Measurements from ENCODE around the gene MAGI1. TPM values are rescaled to one million over a fixed set of nuclear protein-coding genes. Genes with fewer than 3 reads are reported as not detected.

The MAGI1 gene
- total RNA-seq, 5 donors from 2014 or later (not counting 1 experiment from before 2014, with no cell fraction given): 0.23 to 0.63 (median 0.29) TPM

GRCh38 chr3:65958216-65958615, 80.5 kb downstream of the MAGI1 start:
- H3K4me1 ChIP-seq (ENCODE audit: control insufficient read depth in 1 of 2, extremely low read depth in 1 of 2, insufficient read depth in 2 of 2, low read length in 2 of 2): no peaks in the 10 kb centered on the region
- Mint-ChIP-seq H3K36me3 (no peaks in the 10 kb centered on the region), H3K9me3 (peaks cover 0 to 5% (median 3%) of the 10 kb centered on the region in 3 donors), H3K27ac (no peak overlapping the region), H3K27me3 (peaks cover 0 to 4% of the 10 kb centered on the region in 2 donors), H3K4me1 (no peaks in the 10 kb centered on the region), H3K4me3 (no peak overlapping the region)
- ATAC-seq (replicated peaks in 1 of 4) (no peak), DNase-seq (no peak)
- no peak overlapping the region for H3K4me3 ChIP-seq (ENCODE audit: control insufficient read depth in 1 of 2, extremely low read depth in 1 of 2, low read length in 1 of 2)
- CTCF ChIA-PET: no interaction called here
- POLR2A ChIA-PET: no interaction called here
- H3K36me3 ChIP-seq (ENCODE audit: control insufficient read depth in 2 of 2, extremely low read depth in 1 of 2, insufficient read depth in 1 of 2, low read length in 1 of 2): no peaks in the 10 kb centered on the region
- 81% methylated on average over 2 of the region's 2 CpGs for WGBS (ENCODE audit: insufficient coverage)
- no peak overlapping the region for H3K27ac ChIP-seq (ENCODE audit: low read length)
- no peaks in the 10 kb centered on the region for H3K9me3 ChIP-seq
- H3K27me3 ChIP-seq (replicated peaks in 1 of 2; ENCODE audit: control insufficient read depth in 2 of 2, extremely low read depth in 1 of 2, insufficient read depth in 2 of 2, low read length in 1 of 2): no peaks in the 10 kb centered on the region

GRCh38 chr3:65955792-65956477, 82.8 kb downstream of the MAGI1 start:
- H3K36me3 Mint-ChIP-seq: no peaks in the 10 kb centered on the region
- H3K4me1 ChIP-seq (ENCODE audit: control insufficient read depth in 1 of 2, extremely low read depth in 1 of 2, insufficient read depth in 2 of 2, low read length in 2 of 2): no peaks in the 10 kb centered on the region
- ChIA-PET CTCF (no interaction called here), POLR2A (no interaction called here)
- peaks cover 3 to 5% (median 3%) of the 10 kb centered on the region in 3 donors for H3K9me3 Mint-ChIP-seq
- ATAC-seq (replicated peaks in 1 of 4) (no peak), DNase-seq (no peak)
- H3K4me1 Mint-ChIP-seq: no peaks in the 10 kb centered on the region
- no peak overlapping the region for H3K4me3 Mint-ChIP-seq
- H3K27ac ChIP-seq (ENCODE audit: low read length): no peak overlapping the region
- H3K9me3 ChIP-seq: no peaks in the 10 kb centered on the region
- WGBS (ENCODE audit: insufficient coverage): 62% methylated on average over 2 of the region's 10 CpGs
- H3K27me3 ChIP-seq (replicated peaks in 1 of 2; ENCODE audit: control insufficient read depth in 2 of 2, extremely low read depth in 1 of 2, insufficient read depth in 2 of 2, low read length in 1 of 2): no peaks in the 10 kb centered on the region
- H3K27ac Mint-ChIP-seq: no peak overlapping the region
- H3K4me3 ChIP-seq (ENCODE audit: control insufficient read depth in 1 of 2, extremely low read depth in 1 of 2, low read length in 1 of 2): no peak overlapping the region
- no peaks in the 10 kb centered on the region for H3K36me3 ChIP-seq (ENCODE audit: control insufficient read depth in 2 of 2, extremely low read depth in 1 of 2, insufficient read depth in 1 of 2, low read length in 1 of 2)
- peaks cover 6 to 10% of the 10 kb centered on the region in 2 donors for H3K27me3 Mint-ChIP-seq

DNA sequence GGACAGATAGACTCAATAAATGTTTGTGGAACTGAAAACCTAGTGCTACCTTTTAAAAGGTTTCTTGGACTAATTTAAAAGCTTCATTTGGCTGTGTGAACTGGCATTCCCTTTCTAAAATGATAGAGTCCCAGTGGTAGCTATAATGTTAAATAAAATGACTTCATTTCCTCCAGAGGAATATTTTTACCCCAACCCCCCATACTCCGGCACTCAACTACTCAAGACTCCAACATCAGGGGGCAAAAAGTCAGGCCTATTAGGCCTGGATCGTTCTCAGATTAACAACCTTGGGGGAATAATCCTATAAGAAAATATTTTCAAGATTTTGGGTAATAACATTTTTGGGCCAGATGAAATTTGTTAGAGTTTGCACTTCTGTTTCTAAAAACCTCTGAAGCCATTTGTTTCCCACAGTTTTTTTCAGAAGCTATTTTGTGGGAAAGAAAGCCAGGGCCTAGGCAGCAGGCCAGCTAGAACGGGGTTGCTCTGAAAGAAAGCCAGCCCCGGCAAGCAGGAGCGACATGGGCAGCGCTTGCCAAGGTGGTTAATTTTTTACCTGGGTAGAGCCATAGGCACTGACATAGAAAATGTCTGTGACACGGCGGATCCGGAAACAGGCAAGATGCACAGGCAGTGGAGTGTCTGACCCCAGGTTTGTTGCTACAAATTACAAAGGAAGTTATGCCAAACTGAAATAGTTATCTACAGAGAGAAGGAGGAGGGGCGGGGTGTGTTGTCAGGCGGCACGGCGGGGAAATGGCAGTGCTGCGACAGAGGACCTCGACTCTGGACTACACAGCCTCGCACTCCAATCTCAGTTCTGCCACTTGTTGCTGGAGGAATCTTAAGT, 84.6 kb downstream of the MAGI1 start:
- H3K4me1 Mint-ChIP-seq: no peaks in the 10 kb centered on the region
- Histone ChIP-seq H3K27me3 (replicated peaks in 1 of 2; ENCODE audit: control insufficient read depth in 2 of 2, extremely low read depth in 1 of 2, insufficient read depth in 2 of 2, low read length in 1 of 2) (no peaks in the 10 kb centered on the region), H3K27ac (ENCODE audit: low read length) (no peak overlapping the region), H3K4me3 (ENCODE audit: control insufficient read depth in 1 of 2, extremely low read depth in 1 of 2, low read length in 1 of 2) (no peak overlapping the region), H3K4me1 (ENCODE audit: control insufficient read depth in 1 of 2, extremely low read depth in 1 of 2, insufficient read depth in 2 of 2, low read length in 2 of 2) (no peaks in the 10 kb centered on the region), H3K9me3 (no peaks in the 10 kb centered on the region), H3K36me3 (ENCODE audit: control insufficient read depth in 2 of 2, extremely low read depth in 1 of 2, insufficient read depth in 1 of 2, low read length in 1 of 2) (no peaks in the 10 kb centered on the region)
- ChIA-PET CTCF (no interaction called here), POLR2A (no interaction called here)
- H3K4me3 Mint-ChIP-seq: no peak overlapping the region
- DNase-seq (no peak), ATAC-seq (replicated peaks in 1 of 4) (no peak)
- H3K27ac Mint-ChIP-seq: no peak overlapping the region
- H3K27me3 Mint-ChIP-seq: peaks cover 6% of the 10 kb centered on the region in 2 donors
- 72% methylated on average over 7 of the region's 16 CpGs for WGBS (ENCODE audit: insufficient coverage)
- H3K36me3 Mint-ChIP-seq: no peaks in the 10 kb centered on the region
- H3K9me3 Mint-ChIP-seq: peaks cover under 1 to 5% (median 3%) of the 10 kb centered on the region in 3 donors

DNA sequence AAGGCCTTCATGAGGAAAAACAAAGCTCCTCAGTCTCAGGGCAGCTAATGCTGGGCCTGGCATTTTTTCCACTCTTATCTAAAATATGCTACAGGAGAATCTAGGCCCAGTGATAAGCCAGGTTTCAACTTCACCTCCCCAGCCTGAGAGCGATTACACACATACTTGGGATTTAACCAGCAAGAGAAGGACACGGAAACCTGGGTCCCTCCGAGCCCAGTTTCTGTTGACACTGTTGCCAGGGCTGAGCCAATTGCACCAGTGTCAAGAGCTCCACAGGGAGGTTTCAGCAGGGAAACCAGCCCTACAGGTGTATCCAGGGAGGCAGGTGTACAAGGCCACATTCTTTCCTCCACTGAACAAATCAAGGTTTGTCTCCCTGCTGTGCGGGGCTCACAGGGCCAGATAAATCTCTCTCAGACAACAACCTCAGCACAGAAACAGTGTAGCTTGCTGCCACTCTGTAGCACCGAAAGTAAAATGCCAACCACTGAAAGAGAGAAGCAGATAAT, 85.4 kb downstream of the MAGI1 start:
- CTCF ChIA-PET: no interaction called here
- no peaks in the 10 kb centered on the region for H3K36me3 Mint-ChIP-seq
- peaks cover 6% of the 10 kb centered on the region in 2 donors for H3K27me3 Mint-ChIP-seq
- no peak for ATAC-seq (replicated peaks in 1 of 4)
- DNase-seq: no peak
- no peak overlapping the region for H3K27ac Mint-ChIP-seq
- peaks cover 0 to 3% (median 3%) of the 10 kb centered on the region in 3 donors for H3K9me3 Mint-ChIP-seq
- no peak overlapping the region for H3K4me3 ChIP-seq (ENCODE audit: control insufficient read depth in 1 of 2, extremely low read depth in 1 of 2, low read length in 1 of 2)
- no peaks in the 10 kb centered on the region for H3K4me1 Mint-ChIP-seq
- POLR2A ChIA-PET: interaction anchor here in 1 of 2 donors (0.6 kb wide), 1 partner anchor 49 kb away, joined by 3 read pairs; no protein-coding TSS in a partner anchor
- WGBS (ENCODE audit: insufficient coverage): 95% methylated on average over 3 of the region's 5 CpGs
- H3K9me3 ChIP-seq: no peaks in the 10 kb centered on the region
- H3K27ac ChIP-seq (ENCODE audit: low read length): no peak overlapping the region
- no peaks in the 10 kb centered on the region for H3K36me3 ChIP-seq (ENCODE audit: control insufficient read depth in 2 of 2, extremely low read depth in 1 of 2, insufficient read depth in 1 of 2, low read length in 1 of 2)
- no peaks in the 10 kb centered on the region for H3K27me3 ChIP-seq (replicated peaks in 1 of 2; ENCODE audit: control insufficient read depth in 2 of 2, extremely low read depth in 1 of 2, insufficient read depth in 2 of 2, low read length in 1 of 2)
- H3K4me1 ChIP-seq (ENCODE audit: control insufficient read depth in 1 of 2, extremely low read depth in 1 of 2, insufficient read depth in 2 of 2, low read length in 2 of 2): no peaks in the 10 kb centered on the region
- H3K4me3 Mint-ChIP-seq: no peak overlapping the region

DNA sequence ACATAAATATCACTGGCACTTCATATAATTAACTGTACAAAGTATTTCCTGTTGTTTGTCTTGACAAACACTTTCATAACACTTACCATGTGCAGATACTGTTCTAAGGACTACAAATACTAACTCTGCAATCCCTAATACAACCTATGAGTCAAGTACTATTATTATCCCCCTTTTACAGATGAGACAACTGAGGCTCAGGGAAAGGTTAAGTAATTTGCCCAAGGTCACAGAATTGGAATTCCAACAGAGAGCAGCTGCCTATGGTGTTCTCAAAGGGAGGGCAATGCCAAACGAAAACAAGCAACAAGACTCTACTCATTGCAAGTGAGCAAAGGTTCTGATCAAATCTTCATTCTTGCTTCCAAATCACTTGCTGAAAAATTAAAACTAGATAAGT, 85.9 kb downstream of the MAGI1 start:
- no peak overlapping the region for H3K27ac ChIP-seq (ENCODE audit: low read length)
- no peak for ATAC-seq (replicated peaks in 1 of 4)

GRCh38 chr3:65951836-65952505, 86.7 kb downstream of the MAGI1 start:
- no peaks in the 10 kb centered on the region for H3K27me3 ChIP-seq (replicated peaks in 1 of 2; ENCODE audit: control insufficient read depth in 2 of 2, extremely low read depth in 1 of 2, insufficient read depth in 2 of 2, low read length in 1 of 2)
- peaks cover 6 to 7% of the 10 kb centered on the region in 2 donors for H3K27me3 Mint-ChIP-seq
- no peaks in the 10 kb centered on the region for H3K4me1 Mint-ChIP-seq
- no peaks in the 10 kb centered on the region for H3K36me3 ChIP-seq (ENCODE audit: control insufficient read depth in 2 of 2, extremely low read depth in 1 of 2, insufficient read depth in 1 of 2, low read length in 1 of 2)
- H3K4me3 ChIP-seq (ENCODE audit: control insufficient read depth in 1 of 2, extremely low read depth in 1 of 2, low read length in 1 of 2): no peak overlapping the region
- no peak overlapping the region for H3K27ac ChIP-seq (ENCODE audit: low read length)
- DNase-seq (no peak), ATAC-seq (replicated peaks in 1 of 4) (no peak)
- no peak overlapping the region for H3K4me3 Mint-ChIP-seq
- peaks cover 0 to 3% (median 0%) of the 10 kb centered on the region in 3 donors for H3K9me3 Mint-ChIP-seq
- no peak overlapping the region for H3K27ac Mint-ChIP-seq
- POLR2A ChIA-PET: no interaction called here
- no peaks in the 10 kb centered on the region for H3K9me3 ChIP-seq
- H3K4me1 ChIP-seq (ENCODE audit: control insufficient read depth in 1 of 2, extremely low read depth in 1 of 2, insufficient read depth in 2 of 2, low read length in 2 of 2): no peaks in the 10 kb centered on the region
- no peaks in the 10 kb centered on the region for H3K36me3 Mint-ChIP-seq
- no CpG with 5 or more reads among the region's 4 CpGs for WGBS (ENCODE audit: insufficient coverage)
- CTCF ChIA-PET: no interaction called here

More for the DNA sequence above, 85.9 kb downstream of the MAGI1 start:
- Histone ChIP-seq H3K9me3 (no peaks in the 10 kb centered on the region), H3K36me3 (ENCODE audit: control insufficient read depth in 2 of 2, extremely low read depth in 1 of 2, insufficient read depth in 1 of 2, low read length in 1 of 2) (no peaks in the 10 kb centered on the region), H3K4me3 (ENCODE audit: control insufficient read depth in 1 of 2, extremely low read depth in 1 of 2, low read length in 1 of 2) (no peak overlapping the region), H3K27me3 (replicated peaks in 1 of 2; ENCODE audit: control insufficient read depth in 2 of 2, extremely low read depth in 1 of 2, insufficient read depth in 2 of 2, low read length in 1 of 2) (no peaks in the 10 kb centered on the region), H3K4me1 (ENCODE audit: control insufficient read depth in 1 of 2, extremely low read depth in 1 of 2, insufficient read depth in 2 of 2, low read length in 2 of 2) (no peaks in the 10 kb centered on the region)
- ChIA-PET POLR2A (interaction anchor here in 1 of 2 donors (0.6 kb wide), 1 partner anchor 49 kb away, joined by 3 read pairs; no protein-coding TSS in a partner anchor), CTCF (no interaction called here)
- Mint-ChIP-seq H3K27me3 (peaks cover 6 to 7% of the 10 kb centered on the region in 2 donors), H3K4me3 (no peak overlapping the region), H3K9me3 (peaks cover 0 to 3% (median 0%) of the 10 kb centered on the region in 3 donors), H3K27ac (no peak overlapping the region), H3K4me1 (no peaks in the 10 kb centered on the region), H3K36me3 (no peaks in the 10 kb centered on the region)
- 80% methylated on average over 1 of the region's 1 CpG for WGBS (ENCODE audit: insufficient coverage)
- DNase-seq: no peak
